Measurements from ENCODE around the gene F13A1.
"Not testable (repeated sequence)": the region's sequence is repeated elsewhere in the genome, so short reads cannot be mapped to it uniquely, and the experiment has no call there.

Gene F13A1

DNA sequence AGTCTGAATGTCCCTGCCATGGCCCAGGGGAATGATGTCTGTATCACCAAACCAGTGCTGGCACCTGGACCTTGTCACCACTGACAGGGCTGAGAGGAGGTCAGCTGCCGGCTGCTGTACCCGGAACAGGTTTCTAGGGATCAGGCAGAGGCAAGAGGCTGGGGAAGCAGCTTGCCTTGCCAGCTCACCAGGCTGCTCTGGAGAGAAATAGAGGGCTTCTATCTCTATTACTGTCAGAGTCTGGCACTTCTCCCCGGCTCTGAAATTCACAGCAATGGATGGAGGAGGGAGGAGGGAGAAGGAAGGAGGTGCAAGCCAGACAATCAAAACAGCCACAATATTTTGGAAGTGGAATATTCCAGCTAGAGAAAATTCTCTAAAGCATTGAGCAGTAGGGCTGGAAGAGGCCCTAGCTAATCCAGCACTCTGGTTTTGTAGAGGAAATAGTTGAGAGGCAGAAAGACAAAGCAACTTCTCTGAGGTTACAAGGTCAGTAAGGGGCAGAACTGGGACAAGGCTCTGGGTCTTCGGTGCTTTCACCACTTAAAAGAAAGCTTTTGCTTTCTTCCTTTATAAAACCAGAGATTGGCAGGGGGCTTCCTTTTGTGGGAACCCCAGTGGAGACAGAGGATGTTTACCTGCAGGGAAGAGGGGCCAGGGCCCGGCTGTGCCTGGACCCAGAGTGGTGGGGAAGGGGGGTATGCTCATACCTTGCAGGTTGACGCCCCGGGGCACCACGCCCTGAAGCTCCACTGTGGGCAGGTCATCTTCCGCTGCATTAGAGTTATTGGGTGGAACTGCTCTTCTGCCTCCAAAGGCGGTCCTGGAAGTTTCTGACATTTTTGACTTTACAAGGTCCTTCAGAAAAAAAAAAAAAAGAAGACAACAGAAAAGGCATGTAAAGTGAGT, 2.4 kb downstream of the F13A1 start:
- no peak for DNase-seq

DNA sequence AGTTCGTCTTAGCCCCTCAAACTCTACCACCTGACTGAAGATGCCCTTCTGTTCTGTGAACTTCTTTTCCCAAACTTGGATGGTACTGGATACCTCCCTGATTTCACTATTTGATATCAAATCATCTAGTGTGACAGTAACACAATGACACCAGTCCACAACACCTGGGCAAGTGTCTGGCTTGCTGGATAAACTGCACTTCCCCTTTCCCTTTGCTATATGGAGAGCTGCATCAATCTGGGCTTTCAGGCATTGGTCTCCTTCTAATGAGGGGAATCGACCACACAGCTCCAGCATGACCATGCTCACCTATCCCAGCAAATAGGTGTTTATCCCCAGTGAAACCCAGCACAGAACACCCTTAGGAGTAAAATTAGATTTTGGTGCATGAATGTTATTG, 3.1 kb downstream of the F13A1 start:
- DNase-seq: no peak

DNA sequence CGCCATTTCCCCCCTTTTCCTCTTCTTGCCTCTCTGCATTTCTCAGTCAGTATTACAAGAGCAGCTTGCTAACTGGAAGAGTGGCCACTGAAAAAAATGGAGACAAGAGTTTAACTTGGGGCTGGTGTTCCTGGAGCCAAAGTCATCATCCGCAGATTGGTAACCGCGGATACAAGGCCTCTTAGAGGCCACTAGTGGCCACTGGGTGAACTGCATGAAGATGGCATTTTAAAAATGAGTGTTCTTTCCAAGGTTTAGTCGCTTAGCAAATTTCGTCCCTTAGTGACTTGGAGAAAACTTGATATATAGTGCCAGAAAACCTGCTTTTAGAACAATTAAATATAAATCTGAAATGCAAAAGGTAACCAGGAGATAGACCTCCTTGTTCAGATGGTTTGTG, 4.8 kb downstream of the F13A1 start:
- peak; percentile 62 to 68 for DNase-seq

DNA sequence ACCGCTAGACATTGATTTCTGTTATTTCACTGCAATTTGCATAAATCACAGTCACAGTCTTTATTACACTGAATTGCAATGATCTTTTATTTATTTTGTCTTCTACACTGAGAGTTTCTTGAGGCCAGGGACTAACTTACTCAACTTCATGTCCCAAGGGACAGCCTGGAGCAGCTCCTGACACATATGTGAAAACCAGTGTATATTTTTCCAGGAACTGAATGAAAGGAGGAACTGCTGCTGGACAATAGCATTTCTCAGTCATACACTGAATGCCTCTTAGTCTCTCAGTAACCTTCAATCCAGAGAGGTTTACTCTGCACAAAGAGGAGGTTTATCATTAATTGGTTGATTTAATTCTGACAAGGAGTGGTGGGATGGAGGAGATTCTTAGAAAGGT, 5.9 kb downstream of the F13A1 start:
- DNase-seq: no peak

DNA sequence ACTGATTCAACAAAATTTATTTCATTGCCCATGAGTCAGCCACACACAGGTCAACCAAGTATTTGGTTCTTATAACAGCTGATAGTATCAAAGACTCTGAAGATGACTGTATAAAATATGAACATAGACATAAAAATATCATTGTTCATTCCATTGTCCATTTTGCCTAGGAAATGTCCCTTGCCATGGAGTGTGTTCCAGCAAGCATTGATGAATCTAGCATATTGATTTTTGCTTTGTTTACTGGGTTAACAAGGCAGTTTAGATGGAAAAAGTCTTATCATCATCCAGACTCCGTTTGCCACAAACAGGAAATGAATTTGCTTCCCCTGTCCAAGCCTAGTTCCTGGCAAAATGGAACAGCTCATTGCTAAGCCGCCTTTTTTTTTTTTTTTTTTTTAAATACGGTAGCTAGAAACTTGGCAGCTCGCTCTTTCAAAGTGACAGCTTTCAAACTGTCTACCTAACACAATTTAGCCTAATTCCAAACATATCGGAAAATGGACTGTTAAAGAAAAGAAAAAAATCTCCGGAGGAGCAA, 7.5 kb downstream of the F13A1 start:
- DNase-seq: no peak

DNA sequence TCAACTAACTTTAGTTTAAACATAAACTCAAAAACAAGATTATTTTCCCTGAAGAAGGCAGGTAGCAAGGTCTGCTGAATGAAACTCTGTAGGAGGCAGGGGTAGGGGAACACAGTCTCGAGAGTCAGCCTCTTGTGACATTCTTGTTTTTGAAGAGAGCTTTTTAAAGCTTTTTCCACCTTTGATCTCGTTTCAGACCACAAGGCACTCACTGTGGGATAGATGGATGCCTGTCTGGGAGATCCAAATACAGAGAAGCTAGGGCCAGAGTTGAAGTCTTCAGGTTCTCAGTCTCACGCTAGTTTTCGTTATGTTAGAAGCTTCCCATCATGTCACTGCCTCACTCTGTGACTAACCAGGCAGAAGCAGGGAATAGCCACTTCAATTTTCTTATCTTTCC, 14.9 kb downstream of the F13A1 start:
- DNase-seq: no peak

DNA sequence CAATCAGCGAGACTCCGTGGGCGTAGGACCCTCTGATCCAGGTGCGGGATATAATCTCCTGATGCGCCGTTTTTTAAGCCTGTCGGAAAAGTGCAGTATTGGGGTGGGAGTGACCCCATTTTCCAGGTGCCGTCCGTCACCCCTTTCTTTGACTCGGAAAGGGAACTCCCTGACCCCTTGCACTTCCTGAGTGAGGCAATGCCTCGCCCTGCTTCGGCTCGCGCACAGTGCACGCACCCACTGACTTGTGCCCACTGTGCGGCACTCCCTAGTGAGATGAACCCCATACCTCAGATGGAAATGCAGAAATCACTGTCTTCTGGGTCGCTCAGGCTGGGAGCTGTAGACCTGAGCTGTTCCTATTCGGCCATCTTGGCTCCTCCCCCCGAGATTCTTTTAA, 20.1 kb downstream of the F13A1 start:
- DNase-seq: not testable (repeated sequence)

DNA sequence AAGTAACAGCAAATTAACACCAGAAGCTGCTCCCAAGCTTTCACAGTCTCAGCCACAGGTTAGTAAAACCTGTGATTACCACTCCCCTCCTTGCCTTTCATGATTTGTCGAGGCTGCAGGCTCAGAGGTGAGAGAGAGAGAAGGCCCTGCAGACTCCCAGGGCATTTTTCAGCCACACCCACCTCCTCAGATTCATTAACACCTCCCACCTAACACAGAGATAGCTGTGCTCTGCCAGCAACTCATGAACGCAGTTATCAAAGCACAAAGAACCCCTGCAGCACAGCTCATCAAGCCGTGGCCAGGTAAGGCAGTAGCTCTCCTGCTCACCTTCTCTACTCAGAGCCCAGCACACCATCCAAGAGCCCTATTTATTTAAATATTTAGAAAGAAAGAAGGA, 27.1 kb downstream of the F13A1 start:
- DNase-seq: no peak

DNA sequence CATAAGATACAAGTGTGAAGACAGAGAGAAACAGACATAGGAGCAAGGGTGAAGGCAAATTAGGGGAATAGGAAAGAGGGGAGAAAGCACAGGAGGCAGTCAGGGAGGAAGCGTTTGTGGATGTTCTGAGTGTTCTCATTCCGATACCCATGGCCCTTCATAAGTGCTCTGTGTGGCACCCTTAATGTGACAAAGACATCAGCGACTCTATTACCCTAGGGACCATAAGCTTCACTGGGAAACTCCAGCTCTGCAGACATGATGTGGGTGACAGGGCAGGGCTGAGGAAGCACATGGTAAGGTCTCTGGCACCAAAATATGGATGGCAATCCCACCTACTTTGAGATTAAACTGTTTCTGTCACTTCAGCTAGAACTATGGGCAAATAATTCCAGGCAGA, 33.0 kb downstream of the F13A1 start:
- DNase-seq: no peak

DNA sequence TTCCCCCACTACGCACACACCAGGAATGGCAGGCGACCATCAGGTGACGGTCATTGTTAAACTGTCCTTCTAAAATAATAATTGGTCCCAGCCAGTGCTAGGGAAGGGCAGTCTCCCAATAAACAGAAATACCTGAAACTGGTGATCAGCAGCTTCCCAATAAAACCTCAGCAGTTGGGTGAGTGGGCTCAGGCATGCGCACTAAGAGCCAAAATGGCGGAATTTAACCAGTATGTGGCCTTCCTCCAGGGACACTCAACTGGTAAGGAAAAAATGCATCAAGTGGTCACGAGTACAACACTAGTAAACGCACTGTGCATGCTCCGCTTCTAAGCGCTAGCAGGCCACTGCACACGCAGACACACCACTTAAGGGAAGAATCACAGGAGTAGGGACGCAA, 34.8 kb downstream of the F13A1 start:
- DNase-seq: no peak

DNA sequence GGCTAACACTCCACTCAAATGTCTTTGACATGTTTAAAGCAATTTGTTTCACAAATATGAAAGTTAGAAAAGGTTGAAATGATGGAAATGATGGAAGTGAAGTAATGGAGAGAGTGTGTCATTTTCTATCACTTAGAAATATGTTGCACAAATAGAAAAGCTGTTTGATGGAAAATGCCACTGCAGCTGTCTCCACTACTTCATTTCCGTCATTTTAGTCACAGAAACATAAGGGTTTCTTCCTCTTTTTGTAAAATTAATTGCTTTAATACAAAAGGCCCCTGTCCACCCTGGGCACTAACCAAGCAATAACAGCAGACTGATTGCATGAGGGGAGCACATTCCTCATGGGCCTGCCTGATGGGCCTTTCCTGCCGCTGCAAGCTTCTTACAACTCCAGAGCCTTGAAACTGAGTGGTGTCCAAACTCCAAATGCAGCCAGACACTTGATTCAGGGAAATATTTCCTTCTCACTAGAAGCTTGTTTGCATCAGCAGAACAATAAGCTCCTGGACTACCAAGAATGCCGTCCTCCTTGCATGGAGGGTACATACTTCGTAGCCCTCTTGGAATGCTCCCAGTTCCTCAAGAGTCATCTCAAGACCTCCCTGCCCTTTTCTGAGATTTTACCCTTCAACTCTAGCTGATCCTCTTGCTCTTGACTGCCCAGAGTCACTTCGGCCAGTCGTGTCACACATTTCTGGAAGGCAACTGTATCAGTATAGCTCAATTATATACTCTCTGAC, 36.1 kb downstream of the F13A1 start:
- peak in 1 of 2 experiments; percentile 3 for DNase-seq

DNA sequence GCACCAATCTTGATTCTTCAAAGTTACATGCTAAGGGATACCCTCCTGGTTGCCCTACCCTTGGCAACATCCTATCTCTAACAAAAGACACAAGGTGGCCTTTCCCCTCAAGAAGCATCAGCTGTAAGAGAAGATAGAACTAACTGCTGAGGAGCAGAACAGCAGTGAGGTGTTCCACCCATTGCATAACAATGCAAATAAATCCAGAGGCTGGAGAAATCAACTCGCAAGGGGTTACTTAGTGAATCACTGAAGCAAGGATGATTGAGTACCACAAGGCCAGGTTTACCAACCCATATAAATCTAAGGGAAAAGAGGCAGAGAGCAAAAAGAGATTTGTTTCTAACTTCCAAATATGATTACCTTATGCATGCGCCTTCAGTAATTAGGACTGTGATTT, 36.7 kb downstream of the F13A1 start:
- DNase-seq: no peak

DNA sequence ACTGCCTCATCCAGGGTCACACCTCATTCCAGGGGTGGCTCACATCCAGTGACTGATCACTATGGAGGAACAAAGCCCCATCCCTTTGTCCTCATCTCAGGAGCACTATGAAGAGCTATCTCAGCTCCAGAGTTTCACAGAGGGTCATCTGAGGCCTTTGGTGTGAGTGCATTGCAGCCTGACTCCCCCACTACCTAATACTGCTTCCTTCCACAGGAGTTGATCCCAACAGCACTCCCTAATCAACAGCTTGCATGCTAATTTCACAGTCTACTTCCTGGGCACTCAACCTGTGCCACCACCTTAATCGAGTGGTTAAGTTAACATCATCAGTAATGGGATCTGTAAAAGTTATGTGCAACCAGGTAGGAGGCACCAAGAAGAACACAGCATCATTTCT, 37.7 kb downstream of the F13A1 start:
- DNase-seq: no peak

DNA sequence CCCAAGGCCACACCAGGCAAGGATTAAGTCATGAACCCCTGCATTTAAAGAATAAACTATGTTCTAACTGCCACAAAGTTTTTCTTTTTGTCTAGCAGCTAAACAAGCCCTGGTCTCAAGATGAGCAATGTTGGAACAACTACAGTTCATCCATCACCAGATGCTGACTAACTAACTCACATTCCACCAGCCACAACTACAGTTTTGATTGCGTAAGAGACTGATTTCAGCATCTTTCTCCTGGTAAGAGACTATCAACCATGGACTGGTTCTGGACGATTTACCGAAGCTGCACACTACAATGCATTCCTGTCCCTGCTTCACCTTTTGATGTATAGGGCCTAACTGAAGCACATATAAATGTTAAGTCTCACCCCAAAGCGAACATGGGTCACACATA, 43.0 kb downstream of the F13A1 start:
- no peak for DNase-seq

DNA sequence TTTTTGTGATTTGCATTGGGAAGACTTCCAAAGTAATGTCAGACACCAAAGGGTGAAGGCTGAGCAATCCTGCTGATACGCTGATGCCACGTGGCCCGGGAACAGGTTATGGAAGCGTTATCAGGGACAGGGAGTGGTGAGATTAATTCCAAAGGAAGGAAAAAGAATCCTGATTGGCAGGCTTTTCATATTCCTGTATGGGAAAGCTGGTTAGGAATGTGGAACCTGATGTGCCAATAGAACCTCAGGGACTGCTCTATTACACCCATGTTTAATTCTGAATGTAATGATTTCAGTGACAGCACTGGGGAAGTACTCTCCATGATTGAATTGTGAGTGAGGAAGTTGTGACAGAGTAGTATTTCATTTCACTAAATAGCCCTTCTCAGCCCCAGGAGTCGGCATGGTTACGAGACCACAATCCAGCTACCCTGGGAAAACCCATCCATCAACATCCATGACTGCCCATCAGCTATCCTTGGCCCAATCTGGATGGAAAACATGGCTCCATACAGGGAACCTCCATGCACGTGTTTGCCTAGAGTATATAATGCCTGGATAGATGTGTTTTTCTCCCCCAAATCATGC, 49.4 kb downstream of the F13A1 start:
- no peak for DNase-seq

DNA sequence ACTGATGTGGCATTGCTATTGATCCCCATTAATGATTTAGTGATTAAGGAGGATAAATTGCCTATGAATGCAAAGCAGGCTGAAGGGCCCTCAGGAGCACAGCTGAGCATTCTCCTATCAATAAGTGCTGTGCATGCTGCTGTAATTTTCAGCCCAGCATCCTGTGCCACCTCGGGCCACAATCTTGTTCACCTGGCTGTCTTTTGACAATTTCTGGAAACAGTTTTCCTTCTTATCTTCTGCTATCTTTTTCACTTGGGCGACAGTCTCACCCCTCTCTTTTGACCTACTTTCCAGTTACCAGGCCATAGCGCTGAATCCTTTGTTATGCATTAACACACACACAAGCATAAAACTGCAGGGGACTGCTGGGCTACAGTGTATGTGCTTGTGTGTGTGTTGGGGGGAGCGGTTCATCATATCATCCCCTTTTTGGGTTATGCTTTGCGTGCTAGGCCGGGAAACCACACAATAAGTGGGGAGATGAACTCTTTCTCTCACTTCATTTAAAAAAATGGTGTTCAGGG, 60.2 kb downstream of the F13A1 start:
- no peak for DNase-seq

DNA sequence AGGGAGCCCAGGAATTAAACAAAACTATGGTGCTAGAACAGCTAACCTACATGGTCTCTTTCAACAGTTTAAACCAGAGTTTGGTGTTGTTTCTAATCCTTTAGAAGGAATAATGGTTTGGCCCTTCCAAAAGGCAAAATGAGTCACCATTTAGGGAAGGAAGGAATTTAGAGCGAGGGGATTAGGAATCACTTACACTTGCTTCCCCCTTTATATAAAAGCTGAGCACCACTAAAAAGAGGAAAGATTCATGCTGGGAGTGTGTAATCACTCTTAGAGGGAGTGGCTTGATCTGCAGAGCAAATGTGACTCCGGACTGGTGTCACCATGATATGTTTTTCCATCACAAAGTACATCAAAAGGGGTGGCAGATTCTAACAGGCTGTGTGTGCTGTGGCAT, 63.6 kb downstream of the F13A1 start:
- DNase-seq: no peak

DNA sequence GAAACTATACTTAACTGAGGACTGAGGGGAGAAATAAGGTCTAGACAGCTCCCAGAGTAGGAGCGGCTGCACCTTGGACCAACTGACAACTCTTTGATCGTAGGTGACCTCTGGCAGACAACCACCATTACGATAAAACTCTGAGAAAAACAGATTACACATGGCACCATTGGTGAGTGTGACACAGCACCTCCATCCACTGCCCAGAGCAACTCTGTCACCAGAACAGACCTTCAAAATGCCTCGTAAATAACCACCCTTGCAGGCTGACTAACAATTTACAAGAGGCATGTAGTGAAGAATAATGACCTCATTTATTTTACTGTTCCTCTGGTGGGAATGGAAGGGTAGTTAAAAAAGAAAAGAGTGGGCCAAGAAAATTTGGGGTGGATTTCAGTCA, 64.2 kb downstream of the F13A1 start:
- DNase-seq: no peak

DNA sequence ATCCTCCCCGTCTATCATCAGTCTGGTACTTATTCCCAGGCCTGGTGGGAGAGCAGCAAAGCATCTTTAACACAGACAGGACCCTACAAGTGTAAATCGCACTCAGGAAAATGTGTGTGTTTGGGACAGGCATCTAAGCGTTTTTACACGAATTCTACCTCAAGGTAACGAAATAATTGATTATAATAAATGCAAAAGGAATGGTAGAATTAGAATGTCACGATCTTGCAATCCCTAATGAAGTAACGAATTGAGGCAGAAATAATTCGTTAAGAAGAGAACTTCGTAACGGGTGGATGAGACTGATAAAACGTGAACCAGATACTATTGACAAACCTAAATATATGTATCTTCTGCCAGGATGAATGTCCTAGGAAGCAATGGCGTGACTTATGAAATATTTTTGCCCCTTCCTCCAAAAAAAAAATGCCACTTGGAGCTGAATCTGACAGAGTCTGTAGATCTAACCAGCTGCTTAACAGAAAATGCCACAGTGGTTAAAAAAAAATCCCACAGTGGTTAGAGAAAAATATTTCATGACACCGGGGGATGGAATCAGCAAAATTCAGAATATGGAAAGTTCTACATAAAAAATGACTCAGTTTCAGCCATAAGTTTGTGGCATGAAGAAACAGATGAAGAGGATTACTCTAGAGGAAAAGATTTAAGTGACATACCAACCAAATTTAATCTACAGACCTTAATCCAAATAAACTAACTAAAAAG, 68.7 kb downstream of the F13A1 start:
- no peak for DNase-seq

DNA sequence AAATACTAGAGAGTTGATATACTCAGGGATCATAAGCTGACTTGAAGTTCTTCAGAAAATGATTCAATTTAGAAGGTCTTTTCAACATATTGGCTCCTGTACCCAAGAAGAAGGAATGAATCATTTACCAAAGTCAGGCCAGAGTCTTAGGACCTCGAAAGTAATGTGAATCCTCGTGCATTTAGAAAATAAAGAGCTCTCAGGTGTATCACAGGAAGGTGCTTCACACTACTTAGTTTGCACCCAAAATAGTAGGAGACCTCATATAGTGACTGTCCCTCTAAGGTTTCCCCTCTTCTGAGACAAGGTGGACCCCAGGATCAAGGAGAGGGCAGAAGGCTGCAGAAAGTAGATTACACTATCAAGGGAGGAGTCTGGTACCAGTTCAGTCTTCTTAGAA, 71.8 kb downstream of the F13A1 start:
- DNase-seq: no peak

DNA sequence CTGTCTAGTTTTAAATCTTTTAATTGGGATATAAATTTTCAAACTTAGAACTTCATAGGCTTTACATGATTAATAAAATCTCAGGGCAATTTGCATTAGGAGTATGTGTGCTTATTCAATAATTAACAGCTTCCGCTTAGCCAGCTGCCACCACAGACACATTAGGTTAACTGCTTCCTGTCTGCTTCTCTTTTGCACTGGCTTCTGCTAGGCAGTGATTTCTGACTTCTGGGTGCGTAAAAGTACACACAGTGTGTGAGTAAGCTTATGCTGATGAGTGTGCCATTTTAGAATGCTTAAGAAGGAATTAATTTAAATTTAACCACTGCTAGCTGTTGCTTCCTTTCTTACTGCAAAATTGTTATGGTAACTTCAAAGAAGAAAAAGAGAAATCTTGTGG, 73.9 kb downstream of the F13A1 start:
- DNase-seq: peak; percentile 16 to 54

DNA sequence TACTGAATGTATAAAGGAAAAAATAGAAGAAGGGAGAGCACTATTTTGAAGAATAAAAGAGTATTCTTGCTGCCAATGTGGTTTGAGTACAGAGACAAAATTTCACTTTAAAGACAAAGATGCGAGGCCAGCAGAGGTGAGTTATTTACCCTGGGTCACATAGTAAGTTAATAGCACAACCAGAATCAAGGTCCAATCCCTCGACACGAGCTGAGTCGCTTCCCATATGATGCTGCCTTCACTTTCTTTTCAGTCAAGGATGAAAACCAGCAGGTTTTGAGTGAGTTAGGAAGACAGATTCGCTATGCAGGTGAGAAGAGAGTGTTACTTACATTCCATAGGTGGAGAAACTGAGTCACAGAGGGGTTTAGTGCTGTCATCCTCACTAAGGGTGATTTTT, 75.8 kb downstream of the F13A1 start:
- no peak for DNase-seq

DNA sequence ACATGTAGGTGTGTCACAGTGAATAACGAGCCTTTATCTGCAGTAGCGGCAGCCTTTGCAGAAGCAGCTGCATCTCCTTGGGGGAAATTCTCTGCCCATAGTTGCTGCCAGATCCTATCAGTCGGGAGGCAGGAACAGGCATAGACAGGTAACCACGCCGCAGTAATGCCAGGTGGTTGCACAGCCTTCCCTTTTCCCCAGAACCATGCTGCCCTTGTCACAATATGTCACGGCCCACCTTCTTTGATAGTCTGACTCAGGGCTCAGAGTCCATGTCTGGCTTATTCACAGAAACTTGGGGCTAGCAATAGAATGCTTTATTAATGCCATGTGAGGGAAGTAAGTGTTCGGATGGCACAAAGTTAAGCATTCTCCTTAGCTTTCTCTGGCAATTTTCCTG, 76.6 kb downstream of the F13A1 start:
- DNase-seq: no peak
